ENCODE measurements around the gene TMEM176A.

The TMEM176A gene

DNA sequence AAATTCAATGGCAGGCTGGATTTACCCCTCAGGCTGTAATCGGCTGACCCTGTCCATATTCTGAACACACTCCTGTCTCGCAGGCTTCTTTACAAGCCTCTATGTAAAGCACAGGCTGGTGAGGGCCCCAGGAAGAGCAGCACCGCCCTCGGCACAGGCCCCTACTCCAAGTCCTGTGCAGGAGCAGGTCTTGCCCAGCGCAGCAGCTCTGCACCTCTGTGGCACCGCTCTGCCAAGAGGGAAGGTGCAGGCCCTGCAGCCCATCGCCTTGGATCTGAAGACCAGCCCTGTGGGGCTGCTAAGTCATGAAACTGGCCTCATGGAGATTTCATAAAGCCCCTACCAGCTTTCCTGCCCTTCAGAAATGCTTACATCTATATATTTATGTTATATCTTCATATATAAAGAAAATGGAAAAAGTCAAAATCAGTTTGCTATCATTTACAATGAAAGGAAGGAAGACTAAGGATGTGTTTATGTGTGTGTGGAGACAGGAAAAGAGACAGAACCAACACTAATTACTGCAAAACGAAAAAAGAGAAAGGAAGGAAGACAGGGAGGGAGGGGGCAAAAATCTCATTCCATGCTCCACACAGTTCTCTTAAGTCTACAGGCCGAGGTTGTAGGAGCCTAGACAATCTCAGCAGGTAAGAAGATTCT, 10.0 kb upstream of the TMEM176A start:
- DNase-seq: no peak

DNA sequence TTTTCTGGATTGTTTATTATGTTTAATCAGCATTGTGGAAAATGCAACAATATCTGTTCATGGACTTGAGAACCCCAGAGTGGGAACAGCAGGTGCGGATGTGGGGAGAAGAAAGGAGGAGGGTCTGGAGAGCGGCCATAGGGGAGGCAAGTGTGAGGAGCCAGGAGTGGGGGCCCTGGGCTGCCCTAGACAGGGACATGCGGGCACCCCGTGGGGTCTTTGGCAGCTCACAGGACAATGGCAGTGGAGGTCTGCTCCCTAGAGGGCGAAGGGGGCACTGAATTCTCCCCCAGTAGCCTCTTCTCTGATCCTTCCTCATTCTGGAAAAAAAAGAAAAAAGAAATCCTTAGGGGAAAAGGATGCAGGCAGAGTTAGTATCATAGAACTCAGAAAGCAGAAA, 9.3 kb upstream of the TMEM176A start:
- no peak for DNase-seq

DNA sequence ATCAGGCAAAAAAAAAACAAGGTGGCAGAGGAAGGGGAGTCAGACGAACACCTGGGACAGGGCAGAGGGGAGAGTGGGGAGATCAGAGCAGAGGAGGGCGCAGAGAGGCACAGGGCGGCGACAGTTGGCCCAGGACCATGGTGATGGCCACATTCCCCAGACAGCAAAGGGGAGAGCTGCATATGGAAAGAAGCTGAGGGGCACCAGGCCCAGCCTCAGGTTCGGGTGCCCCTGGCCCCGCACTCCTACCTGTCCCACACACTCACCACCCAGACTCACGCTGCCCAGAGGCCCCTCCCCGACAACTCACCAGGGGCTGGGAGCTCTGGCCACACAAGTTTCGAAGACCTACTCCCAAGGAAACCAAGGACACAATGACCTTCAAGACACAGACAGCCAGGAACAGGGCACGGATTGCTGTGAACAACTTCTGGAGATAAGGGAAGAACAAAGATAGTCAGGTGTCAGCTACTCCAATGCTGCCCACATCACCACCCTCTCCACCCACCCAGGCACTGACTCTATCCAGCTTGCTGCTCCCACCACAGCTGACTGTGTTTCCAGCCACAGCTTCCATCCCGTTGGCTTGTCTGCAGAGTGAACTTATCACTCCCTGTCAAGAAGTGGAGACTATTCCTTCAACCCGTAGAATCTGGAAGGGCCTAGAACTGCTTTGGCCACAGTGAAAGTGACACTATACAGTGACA, 8.7 kb upstream of the TMEM176A start:
- DNase-seq: no peak

DNA sequence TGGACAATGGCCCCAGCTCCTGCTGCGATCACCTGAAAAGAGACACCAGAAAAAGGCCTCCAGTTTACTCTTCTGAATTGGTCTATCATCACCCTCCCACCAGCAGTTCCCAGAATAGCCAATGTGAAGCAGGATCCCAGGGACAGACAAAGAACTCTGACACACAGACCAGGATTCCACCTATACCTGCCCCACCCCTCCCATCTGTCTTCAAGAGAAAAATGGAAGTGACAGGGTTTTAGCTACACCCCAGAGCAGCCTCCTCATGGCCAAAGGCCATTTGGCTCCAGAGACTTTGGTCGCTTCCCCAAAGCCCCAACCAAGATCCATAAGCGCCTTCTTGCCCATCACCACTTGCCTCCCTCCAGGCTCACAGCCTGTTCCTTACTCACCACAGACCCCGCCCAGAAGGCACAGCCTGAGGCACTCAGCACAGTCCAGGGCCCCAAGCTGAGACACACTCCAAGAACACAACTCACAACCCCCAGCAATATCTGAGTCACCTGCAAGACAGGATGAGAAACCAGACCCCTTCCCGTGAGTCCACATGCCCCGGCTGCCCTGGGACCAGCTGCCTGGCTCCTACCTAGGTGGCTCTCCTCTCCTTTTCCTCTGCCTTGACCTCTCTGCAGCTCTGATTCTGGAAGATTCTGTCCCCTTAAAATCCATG, 6.9 kb upstream of the TMEM176A start:
- no peak for DNase-seq

DNA sequence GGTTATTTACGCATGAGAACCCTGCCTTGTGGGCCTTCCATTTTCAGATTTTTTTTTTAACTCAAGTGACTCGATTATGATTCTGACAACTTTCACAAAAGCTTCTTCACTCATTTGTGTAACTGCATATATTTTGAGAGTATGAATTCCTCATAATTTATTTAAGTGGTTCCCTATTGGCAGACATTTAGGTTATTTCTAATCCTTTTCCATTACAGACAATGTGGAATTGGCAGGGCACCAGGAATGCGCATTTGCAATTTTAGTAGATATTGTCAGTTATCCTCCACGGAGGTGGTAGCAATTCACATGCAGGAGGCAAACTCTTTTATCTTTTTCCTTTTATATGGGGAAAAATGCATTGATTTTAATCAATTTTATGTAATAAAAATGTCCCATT, 2.9 kb upstream of the TMEM176A start:
- DNase-seq: no peak

DNA sequence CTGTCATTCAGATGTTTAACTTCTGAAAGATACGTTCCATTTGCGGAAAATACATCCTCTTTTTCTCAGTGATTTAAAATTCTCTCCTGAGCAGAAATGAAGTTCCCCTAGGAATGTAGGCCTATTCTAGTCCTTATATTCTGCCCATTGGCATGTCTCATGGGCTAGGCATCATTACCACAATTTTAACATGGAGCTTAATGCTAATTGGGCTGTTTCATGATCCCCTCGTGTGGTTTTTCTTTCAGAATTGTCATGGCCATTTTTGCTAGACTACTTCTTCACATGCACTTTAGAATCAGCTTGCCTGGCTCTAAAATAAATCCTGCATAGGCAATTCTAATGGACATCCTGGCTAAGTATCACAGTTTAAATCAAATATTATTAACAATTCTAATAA, 1.4 kb upstream of the TMEM176A start:
- no peak for DNase-seq

DNA sequence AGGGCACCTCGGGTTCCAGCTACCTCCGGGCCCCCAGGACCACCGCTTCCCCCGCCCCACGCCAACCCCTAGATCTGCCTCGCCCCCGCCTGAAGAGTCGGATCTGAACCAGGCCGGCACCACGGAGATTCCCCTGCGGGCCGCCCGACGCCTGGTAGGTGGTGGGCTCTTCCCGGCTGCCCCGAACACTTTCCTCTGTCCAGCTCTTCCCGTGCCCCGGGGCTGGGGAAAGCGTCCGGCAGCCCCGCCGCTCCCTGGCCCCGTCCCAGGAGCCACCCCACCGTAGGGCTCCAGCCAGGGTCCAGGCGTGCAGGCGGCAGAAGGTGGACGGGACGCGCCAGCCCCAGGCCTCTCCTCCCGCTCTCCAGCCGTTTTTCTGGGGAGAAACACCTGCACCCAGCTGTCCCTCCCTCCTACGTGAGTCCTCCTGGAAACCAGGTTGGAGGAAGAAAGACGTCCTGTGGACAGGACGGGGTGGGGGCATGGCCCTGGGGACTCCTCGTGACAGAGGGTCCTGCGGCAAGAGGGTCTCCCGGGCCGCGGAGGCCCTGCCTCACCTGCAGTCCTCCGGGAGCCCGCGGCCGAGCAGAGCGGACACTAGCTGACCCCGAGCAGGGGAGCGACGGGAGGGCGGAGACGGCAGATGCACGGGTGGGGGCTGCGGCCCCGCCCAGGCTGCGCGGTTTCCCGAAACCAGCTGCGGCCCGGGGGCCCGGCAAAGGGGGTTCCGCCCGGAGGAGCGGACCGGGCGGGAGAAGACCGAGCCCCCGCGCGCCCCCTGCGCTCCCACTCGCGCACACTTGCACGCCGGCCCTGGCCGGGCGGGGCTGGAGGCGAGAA, 608 bp upstream of the TMEM176A start, which contains the start of gene TMEM176B:
TSS of gene TMEM176B (minus strand) at position 624 of the 840 bp plus-strand sequence. CDS start 3,795 bp downstream, outside the sequence.
- DNase-seq: peak; percentile 82

DNA sequence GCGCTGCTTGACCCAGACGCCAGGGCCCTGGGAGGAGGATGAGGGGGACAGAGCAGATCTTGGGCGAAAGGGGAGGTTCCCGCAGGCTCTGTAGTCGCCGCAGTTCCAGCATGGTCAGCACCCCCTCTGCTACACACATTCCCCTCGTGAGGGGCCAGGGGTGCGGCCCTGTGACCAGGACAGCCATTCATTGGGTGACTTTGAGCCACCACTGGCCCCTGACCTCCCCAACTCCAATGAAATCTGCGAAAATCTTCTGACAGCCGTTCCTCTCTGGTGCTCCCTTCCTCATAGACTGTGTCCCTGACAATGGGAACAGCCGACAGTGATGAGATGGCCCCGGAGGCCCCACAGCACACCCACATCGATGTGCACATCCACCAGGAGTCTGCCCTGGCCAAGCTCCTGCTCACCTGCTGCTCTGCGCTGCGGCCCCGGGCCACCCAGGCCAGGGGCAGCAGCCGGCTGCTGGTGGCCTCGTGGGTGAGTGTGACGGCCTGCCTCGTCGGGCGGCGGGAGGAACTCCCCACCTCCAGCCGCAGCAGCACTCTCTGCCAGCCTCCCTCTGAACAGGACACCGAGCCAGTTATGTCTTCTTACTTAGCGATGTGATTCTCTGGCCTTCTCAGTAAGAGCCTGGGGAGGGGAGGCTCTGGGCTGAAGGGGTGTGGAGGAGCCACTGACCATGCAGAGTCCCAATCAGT, 825 bp downstream of the TMEM176A start:
- peak; percentile 60 for DNase-seq

DNA sequence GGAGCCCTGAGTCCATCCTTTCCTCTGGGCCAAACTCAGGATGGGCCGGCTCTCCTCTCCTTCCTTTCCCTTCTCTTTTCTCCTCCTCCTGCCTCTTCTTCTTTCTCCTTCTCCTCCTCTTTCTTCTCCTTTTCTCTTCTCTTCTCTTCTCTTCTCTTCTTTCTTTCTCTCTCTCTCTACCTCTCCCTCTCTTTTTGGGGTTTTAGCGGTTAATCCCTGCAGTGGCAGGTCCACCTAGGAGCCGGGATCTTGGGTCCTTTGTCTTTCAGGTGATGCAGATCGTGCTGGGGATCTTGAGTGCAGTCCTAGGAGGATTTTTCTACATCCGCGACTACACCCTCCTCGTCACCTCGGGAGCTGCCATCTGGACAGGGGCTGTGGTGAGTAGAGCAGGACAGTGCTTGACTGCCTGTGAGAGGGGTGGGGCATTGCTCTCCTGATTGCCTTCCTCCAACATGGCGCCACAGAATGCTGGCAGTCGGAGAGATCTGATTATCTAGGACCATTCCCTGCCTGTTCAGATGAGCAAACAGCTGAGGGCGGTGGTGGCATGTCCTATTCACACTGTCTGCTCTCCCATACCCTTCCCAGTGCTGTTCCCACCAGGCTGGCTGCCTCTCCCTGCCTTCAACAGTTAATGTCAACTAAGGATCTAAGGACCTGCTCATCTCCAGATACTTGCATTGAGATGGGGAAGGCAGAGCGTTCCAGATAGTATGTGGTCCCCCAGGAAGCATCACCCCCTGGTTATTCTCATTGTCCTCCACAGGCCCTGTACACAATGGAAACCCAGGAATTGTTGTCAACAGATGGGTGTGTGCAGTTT, 1.6 kb downstream of the TMEM176A start:
- peak; percentile 94 for DNase-seq

DNA sequence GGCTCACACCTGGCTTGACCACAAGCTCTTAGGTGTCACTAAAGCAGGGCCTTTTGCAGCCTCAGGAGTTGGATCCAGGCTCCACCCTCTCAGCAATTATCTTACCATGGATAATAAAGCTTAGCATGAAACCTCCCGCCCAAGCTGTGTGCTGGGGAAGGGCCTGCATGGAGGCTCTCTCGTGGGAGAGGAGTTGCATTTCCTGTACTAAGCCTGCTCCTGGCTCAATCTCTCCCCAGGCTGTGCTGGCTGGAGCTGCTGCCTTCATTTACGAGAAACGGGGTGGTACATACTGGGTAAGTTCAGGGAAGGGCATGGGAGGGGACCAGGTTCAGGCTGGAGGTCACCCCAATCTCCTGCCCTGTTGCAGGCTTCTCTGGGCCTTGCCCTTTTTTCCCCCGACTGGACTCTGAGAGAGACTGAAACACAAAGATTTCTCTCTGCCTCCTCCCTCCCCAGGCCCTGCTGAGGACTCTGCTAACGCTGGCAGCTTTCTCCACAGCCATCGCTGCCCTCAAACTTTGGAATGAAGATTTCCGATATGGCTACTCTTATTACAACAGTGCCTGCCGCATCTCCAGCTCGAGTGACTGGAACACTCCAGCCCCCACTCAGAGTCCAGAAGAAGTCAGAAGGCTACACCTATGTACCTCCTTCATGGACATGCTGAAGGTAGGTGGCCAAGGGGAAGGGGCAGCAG, 2.7 kb downstream of the TMEM176A start:
- peak; percentile 85 for DNase-seq

DNA sequence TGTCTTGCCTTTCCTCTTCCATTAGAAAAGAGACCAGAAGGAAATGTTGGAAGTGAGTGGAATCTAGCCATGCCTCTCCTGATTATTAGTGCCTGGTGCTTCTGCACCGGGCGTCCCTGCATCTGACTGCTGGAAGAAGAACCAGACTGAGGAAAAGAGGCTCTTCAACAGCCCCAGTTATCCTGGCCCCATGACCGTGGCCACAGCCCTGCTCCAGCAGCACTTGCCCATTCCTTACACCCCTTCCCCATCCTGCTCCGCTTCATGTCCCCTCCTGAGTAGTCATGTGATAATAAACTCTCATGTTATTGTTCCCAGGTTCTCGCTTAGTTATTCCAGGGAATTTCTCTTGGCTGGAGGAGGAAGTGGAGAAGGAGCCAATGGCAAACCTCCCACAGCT, 4.2 kb downstream of the TMEM176A start:
- DNase-seq: no peak

DNA sequence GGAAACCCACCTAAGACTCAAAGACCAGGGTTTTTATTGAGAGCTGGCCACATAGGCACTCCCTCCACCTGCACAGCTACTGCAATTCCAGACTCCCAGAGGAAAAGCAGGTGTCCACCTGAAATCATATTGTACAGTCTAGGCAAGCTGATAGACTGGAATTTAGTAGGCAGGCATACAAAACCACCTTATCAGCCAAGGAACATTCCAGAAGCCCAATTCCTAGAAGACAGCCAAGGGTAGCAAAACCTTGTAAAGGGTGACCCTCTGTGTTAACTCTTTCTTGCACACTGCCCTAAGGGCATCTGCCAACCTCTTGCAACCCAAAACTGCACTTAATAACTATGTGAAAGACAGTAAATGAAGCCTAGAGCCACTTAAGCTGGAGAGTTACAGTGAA, 5.3 kb downstream of the TMEM176A start:
- no peak for DNase-seq

DNA sequence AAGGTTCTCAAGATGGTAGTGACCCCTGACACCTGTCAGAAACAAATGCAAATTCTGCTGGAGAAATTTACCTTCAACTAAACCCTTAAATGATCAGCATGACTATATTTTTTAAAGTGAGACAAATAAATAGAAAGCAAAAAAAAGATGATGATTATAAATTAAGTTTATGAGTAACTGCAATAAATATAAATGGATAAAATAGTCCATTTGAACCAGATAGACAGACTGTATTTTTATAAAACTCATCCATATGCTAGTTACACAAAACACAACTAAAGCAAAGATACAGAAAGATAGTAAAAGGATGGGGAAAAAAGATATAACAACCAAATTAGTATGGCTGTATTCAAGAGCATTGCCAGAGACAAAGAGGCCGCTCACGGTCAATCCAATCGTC, 5.9 kb downstream of the TMEM176A start:
- no peak for DNase-seq

DNA sequence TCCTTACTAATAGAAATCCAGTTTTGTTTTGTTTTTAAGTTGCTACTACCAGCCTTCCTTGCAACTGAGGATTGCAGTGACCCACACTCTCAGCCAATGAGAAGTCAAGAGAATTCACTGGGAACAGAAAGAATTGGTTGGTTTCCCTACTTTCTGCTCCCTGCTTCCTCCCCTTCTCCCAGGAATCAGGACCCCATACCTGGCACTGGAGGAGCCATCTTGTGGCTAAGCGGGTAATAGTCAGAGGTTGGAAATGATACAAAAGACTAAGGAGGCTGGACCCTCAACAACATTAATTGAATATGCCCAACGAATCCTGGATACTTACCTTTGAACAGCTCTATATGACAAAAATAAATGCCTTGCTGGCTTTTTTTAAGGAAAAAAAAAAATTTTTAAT, 6.3 kb downstream of the TMEM176A start:
- no peak for DNase-seq

DNA sequence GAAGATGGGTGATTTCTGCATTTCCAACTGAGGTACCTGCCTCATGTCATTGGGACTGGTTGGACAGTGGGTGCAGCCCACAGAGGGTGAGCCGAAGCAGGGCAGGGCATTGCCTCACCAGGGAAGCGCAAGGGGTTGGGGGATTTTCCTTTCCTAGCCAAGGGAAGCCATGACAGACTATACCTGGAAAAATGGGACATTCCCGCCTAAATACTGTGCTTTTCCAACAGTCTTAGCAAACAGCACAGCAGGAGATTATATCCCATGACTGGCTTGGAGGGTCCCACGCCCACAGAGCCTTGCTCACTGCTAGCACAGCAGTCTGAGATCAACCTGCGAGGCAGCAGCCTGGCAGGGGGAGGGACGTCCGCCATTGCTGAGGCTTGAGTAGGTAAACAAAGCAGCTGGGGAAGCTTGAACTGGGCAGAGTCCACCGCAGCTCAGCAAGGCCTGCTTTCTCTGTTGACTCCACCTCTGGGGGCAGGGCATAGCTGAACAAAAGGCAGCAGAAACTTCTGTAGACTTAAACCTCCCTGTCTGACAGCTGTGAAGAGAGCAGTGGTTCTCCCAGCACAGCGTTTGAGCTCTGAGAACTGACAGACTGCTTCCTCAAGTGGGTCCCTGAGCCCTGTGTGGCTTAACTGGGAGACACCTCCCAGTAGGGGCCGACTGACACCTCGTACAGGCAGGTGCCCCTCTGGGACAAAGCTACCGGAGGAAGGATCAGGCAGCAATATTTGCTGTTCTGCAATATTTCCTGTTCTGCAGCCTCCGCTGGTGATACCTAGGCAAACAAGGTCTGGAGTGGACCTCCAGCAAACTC, 7.3 kb downstream of the TMEM176A start:
- peak; percentile 81 for DNase-seq

DNA sequence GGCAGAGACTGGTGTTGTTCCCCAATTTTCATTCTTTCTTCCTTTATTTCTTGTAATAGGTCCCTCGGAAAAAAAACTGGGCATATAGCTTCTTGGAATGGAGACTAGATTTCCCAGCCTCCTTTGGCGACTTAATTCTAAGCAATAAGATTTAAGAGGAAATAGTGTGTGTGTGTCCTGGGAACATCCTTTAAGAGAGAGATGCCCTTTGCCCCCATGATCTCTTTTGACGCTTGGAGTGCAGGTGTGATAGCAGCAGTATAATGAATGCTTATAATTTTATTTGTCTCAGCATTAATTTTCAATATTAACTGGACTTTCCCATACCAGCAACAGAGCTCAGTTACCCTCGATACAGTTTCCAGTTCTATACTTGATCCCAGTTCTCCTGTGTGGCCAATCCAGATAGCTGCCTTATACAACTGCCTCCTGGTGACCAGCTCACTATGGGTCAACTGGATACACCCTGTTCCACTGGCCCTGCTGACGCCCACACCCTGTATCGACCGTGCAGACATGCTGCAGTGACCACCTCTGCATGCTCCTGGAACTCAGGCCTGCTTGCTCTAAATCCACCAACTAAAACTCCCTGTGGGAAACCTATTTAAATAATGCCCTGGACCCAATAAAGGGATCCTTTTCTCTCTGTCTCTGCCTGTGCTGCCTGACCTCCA, 13.9 kb downstream of the TMEM176A start:
- no peak for DNase-seq

DNA sequence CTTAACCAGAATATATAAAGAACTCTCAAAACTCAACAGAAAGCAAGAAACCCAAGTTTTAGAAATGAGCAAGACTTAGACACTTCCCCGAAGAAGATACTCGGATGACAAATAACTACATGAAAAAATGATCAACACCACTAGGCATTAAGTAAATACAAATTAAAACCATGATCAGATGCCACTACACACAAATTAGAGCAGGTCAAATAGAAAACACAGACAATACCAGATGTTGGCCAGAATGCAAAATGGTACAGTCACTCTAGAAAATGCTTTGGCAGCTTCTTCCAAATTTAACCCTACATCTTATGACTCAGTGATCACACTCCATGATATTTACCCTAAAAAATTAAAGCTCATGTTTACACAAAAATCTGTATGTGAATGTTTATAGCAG, 18.4 kb downstream of the TMEM176A start:
- DNase-seq: no peak

DNA sequence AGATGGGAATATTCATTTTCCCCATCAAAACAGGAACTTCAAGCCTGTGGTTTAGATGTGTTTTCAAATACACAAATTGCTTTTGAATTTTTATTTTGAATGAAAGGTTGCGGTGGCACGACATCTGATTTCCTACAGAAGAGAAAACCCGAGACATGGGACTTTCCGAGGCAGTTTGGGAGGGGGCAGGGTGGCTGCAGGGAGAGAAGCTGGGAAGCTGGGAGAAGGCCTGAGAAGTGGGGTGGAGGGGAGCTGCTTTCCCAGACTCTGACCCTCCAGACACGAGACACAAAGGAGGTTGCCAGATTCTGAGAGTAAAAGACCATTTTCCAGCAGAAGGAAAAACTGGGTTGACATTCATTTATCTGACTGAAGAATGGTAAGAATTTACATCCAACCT, 19.6 kb downstream of the TMEM176A start:
- no peak for DNase-seq

DNA sequence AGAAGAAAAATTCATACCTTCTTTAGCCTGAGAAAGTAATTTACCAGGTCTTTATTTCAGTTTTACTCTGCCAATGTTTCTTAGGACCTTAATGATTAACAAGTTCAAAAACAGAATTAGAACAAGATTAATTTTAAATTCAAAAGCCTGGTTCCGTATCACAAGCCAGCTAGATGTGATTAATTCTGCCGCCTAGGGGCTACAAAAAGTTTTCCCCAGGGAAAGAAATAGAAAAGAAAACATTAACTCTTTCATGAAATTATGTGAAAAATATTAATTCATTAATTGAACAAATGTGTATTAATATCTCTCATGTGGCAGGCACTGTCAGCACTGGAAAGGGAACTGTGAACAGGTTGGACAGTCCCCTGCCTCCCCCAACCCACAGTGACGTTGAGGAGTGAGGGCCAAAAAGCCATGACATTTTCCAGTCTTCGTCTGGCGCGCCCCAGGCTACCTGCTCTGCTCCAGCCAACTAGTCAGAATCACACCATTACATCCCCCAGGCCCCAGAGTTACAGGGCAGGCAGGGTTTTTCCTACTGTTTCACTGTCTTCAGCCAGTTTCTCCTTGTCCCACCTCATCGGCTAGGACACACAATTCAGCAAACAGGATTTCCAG, 20.1 kb downstream of the TMEM176A start:
- no peak for DNase-seq

All from NCI-H146 (cell line).